ENCODE data around the gene DGKB.

DGKB gene

GRCh38 chr7:14260011-14260410 is 642.5 kb downstream of the DGKB start:
- DNase-seq = no peak

DNA sequence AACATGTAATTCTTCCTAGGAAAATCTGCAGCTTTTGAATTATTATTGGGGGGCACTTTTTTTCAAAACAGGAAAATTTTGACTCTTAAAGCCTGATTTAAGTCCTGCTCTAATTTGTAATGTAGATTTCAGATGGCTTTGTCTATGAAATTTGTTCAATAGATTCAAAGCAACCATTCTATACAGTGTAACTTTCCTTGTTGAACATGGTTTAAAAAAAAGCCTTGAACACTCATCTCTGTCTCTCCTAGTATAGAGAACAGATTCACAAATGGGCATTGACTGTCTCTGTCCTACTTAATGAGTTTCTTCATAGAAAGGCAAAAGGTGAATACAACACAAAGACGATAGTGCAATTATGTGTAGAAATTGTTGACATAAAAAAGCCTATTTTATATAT is 643.7 kb downstream of the DGKB start:
- DNase-seq = no peak

GRCh38 chr7:14258441-14258840 is 644.1 kb downstream of the DGKB start:
- no peak for DNase-seq

DNA sequence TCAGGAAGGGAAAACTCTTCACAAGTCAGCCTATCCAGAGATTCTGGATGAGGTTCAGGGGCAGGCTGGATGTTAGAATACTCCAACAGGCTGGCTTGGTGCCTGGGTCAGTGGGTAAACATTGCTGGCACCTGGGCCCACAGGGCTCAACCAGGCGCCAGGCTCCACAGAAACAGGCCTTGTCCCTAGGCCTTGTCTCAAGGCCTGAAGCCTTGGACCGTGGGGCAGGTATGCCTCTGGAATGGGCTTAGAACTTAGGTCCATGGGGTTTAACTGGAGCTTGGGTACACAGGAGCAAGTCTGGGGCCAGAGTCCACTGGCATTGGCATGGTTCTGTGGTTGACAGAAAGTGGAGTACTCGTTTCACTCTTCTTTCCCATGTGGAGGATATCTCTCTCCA is 650.1 kb downstream of the DGKB start:
- DNase-seq = no peak

- DNase-seq = no peak
Measured at GRCh38 chr7:14242175-14242574, 660.4 kb downstream of the DGKB start.

DNA sequence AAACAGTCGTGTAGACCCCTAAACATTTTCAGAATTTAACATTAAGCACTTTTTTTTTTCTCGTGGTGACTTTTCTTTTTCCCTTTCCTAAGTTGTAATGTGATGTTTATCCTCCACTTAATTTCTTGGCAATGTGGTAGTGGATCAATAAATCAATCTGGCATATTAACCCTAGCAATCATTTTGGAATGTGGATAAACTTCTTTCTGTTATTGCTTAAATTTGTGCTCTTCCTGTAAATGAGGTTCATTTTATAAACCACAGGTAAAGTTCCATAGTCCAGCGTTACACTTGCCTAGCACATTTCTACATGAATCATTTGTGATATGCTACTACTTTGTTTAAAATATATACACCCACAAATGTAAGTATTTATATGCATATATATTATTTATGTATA is 665.7 kb downstream of the DGKB start:
- no peak for DNase-seq

DNA sequence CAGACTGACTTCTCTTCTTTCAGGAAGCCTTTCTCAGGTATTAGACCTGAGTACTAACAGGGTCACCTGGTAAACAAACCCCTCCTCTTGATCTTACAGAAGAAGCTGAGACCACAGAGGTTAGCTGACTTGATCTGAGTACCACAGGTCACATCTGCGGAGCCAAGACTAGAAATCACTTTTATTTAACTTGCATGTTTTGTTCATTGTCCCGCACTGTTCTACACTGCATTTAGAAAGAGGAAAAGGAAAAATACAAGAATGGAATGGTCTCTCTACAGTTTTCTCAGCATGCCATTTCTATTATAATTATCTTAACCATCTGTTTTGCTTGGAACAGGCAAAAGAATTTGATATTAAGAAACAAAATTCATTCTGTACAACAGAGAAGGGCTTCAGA is 667.5 kb downstream of the DGKB start:
- DNase-seq = no peak

GRCh38 chr7:14233868-14234369 is 668.6 kb downstream of the DGKB start:
- DNase-seq = no peak

- DNase-seq = no peak
Measured at GRCh38 chr7:14233076-14233867, 669.3 kb downstream of the DGKB start.

DNA sequence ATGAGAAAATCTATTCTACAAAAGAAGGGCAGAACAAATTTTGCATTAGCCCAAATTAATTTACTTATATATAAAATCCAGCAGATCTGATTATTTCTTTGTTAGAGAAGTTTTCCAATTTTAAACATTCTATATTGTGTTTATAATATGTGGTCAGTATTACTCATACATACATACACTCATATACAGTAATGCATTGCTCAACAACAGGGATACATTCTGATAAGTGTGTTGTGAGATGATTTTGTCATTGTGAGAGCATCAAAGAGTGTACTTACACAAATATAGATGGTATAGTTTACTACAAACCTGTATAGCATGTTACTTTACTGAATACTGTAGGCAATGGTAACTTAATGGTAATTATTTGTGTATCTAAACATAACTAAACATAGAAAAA is 673.5 kb downstream of the DGKB start:
- no peak for DNase-seq

DNA sequence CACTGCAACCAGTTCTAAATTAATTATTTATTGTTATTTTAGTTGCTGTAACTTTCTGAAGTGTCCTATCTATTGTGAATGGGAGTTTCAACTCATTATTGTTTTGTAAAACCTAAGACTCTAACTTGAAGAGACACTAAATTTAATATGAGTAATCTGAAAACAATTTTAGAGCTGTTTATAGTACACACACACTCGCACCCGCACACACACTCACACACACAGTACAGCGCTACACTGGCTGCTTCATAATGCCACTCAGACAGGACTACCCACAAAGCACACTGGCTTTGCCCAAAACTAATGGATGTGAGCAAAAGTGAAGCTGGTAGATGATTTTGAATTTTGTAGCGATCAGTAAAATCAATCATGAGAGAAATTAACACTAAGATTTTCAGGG is 674.2 kb downstream of the DGKB start:
- DNase-seq = no peak

DNA sequence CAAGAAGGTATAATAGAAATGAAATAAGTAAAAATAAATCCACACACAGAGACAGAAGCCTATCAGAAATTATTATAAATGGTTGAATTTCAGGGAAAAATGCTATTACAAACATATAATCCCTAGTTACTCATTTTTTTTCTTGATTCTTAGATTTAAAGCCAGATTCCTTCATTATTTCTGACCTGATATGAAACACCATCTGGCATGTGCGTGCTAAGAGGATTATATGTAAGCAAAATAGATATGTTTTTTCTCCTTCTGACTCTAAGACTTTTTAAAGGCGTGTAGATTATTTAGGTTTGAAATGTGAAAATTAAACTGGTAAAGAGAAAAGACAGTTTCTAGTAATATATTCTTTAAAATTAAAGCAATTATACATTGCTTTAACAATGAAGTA is 676.4 kb downstream of the DGKB start:
- DNase-seq = no peak

GRCh38 chr7:14219125-14219524 is 683.4 kb downstream of the DGKB start:
- DNase-seq = no peak

GRCh38 chr7:14218338-14218737 is 684.2 kb downstream of the DGKB start:
- no peak for DNase-seq

GRCh38 chr7:14209896-14210484 is 692.6 kb downstream of the DGKB start:
- DNase-seq = no peak

- DNase-seq = no peak
Measured at GRCh38 chr7:14207711-14208110, 694.8 kb downstream of the DGKB start.

- DNase-seq = no peak
Measured at GRCh38 chr7:14207138-14207537, 695.4 kb downstream of the DGKB start.

- DNase-seq = no peak
Measured at GRCh38 chr7:14206121-14206520, 696.4 kb downstream of the DGKB start.

- no peak for DNase-seq
Measured at GRCh38 chr7:14201353-14201752, 701.2 kb downstream of the DGKB start.

GRCh38 chr7:14199336-14199735 is 703.2 kb downstream of the DGKB start:
- DNase-seq = no peak

DNA sequence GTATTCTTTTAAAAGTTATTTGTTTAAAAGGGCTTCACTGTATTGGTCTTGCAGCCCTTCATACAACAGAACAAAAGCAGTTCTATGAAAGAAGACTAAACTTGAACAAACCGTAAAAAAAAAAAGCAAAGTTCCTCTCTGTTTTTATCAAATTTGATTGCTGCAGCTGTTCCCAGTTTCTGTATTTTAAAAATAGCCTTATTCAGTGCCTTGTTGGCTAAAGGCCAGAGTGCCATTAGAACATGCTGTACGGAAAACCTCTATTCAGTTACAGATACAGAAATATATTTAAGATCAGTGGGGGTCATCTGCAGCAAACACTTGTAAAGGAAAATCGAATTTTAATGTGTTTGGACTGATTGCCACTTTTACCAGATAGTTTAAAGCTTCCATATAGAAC is 705.3 kb downstream of the DGKB start:
- no peak for DNase-seq

GRCh38 chr7:14196555-14196954 is 706.0 kb downstream of the DGKB start:
- no peak for DNase-seq

GRCh38 chr7:14195871-14196270 is 706.7 kb downstream of the DGKB start:
- DNase-seq = no peak

DNA sequence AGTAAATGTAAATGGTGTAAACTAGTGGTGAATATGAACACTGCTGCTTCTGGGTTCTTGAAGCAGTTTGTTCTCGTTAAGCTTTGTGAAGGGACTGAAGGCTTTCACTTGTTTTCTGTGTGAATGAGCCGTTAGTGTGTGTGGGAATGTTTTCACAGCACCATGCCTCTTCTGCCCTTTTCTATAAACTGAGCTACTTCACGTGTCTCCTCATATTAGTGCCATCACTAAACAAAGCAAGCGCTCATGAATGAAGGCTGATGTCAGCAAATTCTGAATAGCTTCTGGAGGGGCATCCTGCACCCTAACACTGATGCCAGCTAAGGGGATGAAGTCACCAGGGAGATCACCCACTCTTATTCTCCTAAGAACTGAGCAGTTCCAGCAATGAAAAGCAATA is 707.5 kb downstream of the DGKB start:
- DNase-seq = no peak

DNA sequence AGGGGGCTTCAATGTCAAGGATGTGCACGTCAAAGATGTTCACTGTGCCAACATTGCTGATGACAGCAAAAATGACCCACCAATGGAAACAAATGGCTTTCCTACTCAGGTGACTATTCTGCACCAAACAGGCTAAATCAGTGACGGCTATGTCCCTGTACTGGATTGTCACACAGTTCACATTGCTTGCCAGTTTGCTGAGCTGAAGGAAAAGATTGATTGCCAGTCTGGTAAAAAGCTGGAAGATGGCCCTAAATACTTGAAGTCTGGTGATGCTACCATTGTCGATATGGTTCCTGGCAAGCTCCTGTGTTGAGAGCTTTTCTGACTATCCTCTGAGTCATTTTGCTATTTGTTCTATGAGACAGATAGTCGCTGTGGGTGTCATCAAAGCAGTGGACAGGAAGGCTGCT is 710.9 kb downstream of the DGKB start:
- no peak for DNase-seq
